H4 (cell line): ENCODE results near the gene FAM118B. TPM values are rescaled to one million over a fixed set of nuclear protein-coding genes. Genes with fewer than 3 reads are reported as not detected.

ENCODE experiments used
- DNase-seq: peaks from one replicate; pipeline ENCODE4 v3.0.0-alpha.2; 2015; ENCODE audit warnings: low spot score
- total RNA-seq: library from RNA; depleted of rRNA; stranded (reverse); fragments of >200 nt; shearing (Covaris generic); gene quantifications from 2 replicates; pipeline ENCODE4 v1.2.3, GENCODE V29; 2014

The FAM118B gene
- total RNA-seq, 1 experiment from 2014 or later: 41.8 TPM

GRCh38 chr11:126186708-126187529, 24.7 kb upstream of the FAM118B start:
- no peak for DNase-seq

- DNase-seq: no peak
Observed at GRCh38 chr11:126188332-126189108, 23.1 kb upstream of the FAM118B start.

GRCh38 chr11:126189109-126189929, 22.3 kb upstream of the FAM118B start:
- no peak for DNase-seq

- no peak for DNase-seq
Observed at GRCh38 chr11:126190792-126191191, 20.8 kb upstream of the FAM118B start.

GRCh38 chr11:126191379-126192073, 20.1 kb upstream of the FAM118B start:
- DNase-seq: no peak

GRCh38 chr11:126192361-126192760, 19.2 kb upstream of the FAM118B start:
- DNase-seq: no peak

- no peak for DNase-seq
Observed at GRCh38 chr11:126193038-126193478, 18.5 kb upstream of the FAM118B start.

- DNase-seq: peak; percentile 27
Observed at GRCh38 chr11:126194121-126194543, 17.4 kb upstream of the FAM118B start.

- no peak for DNase-seq
Observed at GRCh38 chr11:126195119-126195518, 16.5 kb upstream of the FAM118B start.

GRCh38 chr11:126197277-126197939, 14.2 kb upstream of the FAM118B start:
- no peak for DNase-seq

GRCh38 chr11:126198648-126199047, 12.9 kb upstream of the FAM118B start:
- DNase-seq: no peak

GRCh38 chr11:126202646-126203359, 8.8 kb upstream of the FAM118B start:
- DNase-seq: no peak

- no peak for DNase-seq
Observed at GRCh38 chr11:126205359-126205758, 6.2 kb upstream of the FAM118B start.

- no peak for DNase-seq
Observed at GRCh38 chr11:126207896-126208295, 3.7 kb upstream of the FAM118B start.

GRCh38 chr11:126210871-126211235, 729 bp upstream of the FAM118B start:
- DNase-seq: no peak

- DNase-seq: no peak
Observed at GRCh38 chr11:126212089-126212660, 593 bp downstream of the FAM118B start.

- DNase-seq: no peak
Observed at GRCh38 chr11:126214441-126214840, 2.9 kb downstream of the FAM118B start.

GRCh38 chr11:126214841-126215240, 3.3 kb downstream of the FAM118B start:
- no peak for DNase-seq

- no peak for DNase-seq
Observed at GRCh38 chr11:126216526-126217305, 5.1 kb downstream of the FAM118B start.
